HCT116 (cell line): ENCODE results near the gene ZFPL1. TPM values are rescaled to one million over a fixed set of nuclear protein-coding genes. Genes with fewer than 3 reads are reported as not detected.

Experiments used
- ATAC-seq: fragments of 200-7000 bp; cut with Tn5 transposase; 2 replicates; pipeline ENCODE4 v1.9.1; 2020; ENCODE audit warnings: mild to moderate bottlenecking, moderate library complexity
- BruUV-seq: library from RNA; stranded (reverse); fragments of 400-500 nt; replicated peaks from 2 replicates; lab custom pipeline; 2021; lab: Mats Ljungman, UMichigan
- CTCF ChIA-PET: fragments of 300-600 bp; sonication (Branson Sonifier 250); formaldehyde crosslinking; loops from one replicate; lab custom pipeline; 2021; ENCODE audit warnings: antibody characterized with exemption; lab: Charles Lee
- POLR2A ChIA-PET: fragments of 300-600, 350-600 bp; sonication (Branson Sonifier 250); formaldehyde crosslinking; loops from one replicate; lab custom pipeline; 2021; ENCODE audit warnings: antibody characterized with exemption; lab: Charles Lee
- RAD21 ChIA-PET, 2 experiments: fragments of 300-600 bp; sonication (Branson Sonifier 250); formaldehyde crosslinking; loops; one replicate each; lab custom pipeline; 2023; ENCODE audit warnings: low total read pairs in 2 of 2; ENCODE audit not compliant: uncharacterized antibody in 2 of 2, unreplicated experiment in 2 of 2, low non-redundant PET in 1 of 2; lab: Charles Lee
- DNase-seq: peaks from one replicate; pipeline ENCODE4 v3.0.0-alpha.2; 2010; ENCODE audit warnings: low read depth, low spot score
- H2AFZ ChIP-seq: fragments of 200-600 bp; shearing (Covaris generic), sonication (generic); 2 replicates; pipeline ENCODE4 v1.6.1; 2017; ENCODE audit warnings: low read depth, mixed run types, mixed read lengths, antibody characterized with exemption, low read length; ENCODE audit not compliant: poor library complexity, severe bottlenecking
- H3K27ac ChIP-seq: 2 replicates; pipeline ENCODE4 v1.5.1; 2012; ENCODE audit warnings: low read depth, low read length
- H3K27me3 ChIP-seq: fragments of 200-600 bp; sonication (generic); 2 replicates; pipeline ENCODE4 v1.6.1; 2016; ENCODE audit warnings: mixed run types, low read length, mixed read lengths; ENCODE audit not compliant: insufficient read depth
- H3K36me3 ChIP-seq, 2 experiments: fragments of 200-500 bp in 1 of 2; fragments of 200-600 bp in 1 of 2; sonication (Bioruptor generic) in 1 of 2; sonication (generic) in 1 of 2; 2 replicates each; pipeline versions ENCODE4 v1.5.1 to v1.6.1; 2014 to 2016; ENCODE audit warnings: low read length in 2 of 2, inconsistent platforms in 1 of 2, mixed read lengths in 1 of 2, mixed run types in 1 of 2; ENCODE audit not compliant: insufficient read depth in 2 of 2, control insufficient read depth in 1 of 2
- H3K4me1 ChIP-seq, 2 experiments: fragments of 200-600 bp in 1 of 2; sonication (generic) in 1 of 2; 2 replicates each; pipeline versions ENCODE4 v1.5.1 to v1.6.1; 2012 to 2017; ENCODE audit warnings: low read length in 2 of 2, inconsistent platforms in 1 of 2, mild to moderate bottlenecking in 1 of 2, mixed read lengths in 1 of 2, mixed run types in 1 of 2, moderate library complexity in 1 of 2; ENCODE audit not compliant: insufficient read depth in 2 of 2, control insufficient read depth in 1 of 2
- H3K4me2 ChIP-seq: fragments of 200-600 bp; sonication (generic); 2 replicates; pipeline ENCODE4 v1.6.1; 2017; ENCODE audit warnings: mixed run types, low read length, mixed read lengths
- H3K4me3 ChIP-seq, 2 experiments: fragments of 200-600 bp in 1 of 2; sonication (generic) in 1 of 2; replicated peaks in 1 of 2; 2 replicates each; pipeline ENCODE4 v1.5.1; 2011 to 2016; ENCODE audit warnings: low read length in 2 of 2, control low read depth in 1 of 2, low read depth in 1 of 2, mild to moderate bottlenecking in 1 of 2, mixed read lengths in 1 of 2, mixed run types in 1 of 2
- H3K79me2 ChIP-seq: fragments of 200-600 bp; sonication (generic); 2 replicates; pipeline ENCODE4 v1.6.1; 2017; ENCODE audit warnings: mild to moderate bottlenecking, mixed run types, low read length, moderate library complexity, mixed read lengths; ENCODE audit not compliant: insufficient read depth
- H3K9ac ChIP-seq: fragments of 200-600 bp; sonication (generic); 2 replicates; pipeline ENCODE4 v1.6.1; 2016; ENCODE audit warnings: low read length, mixed read lengths
- H3K9me2 ChIP-seq: fragments of 200-600 bp; sonication (generic), shearing (Covaris generic); 2 replicates; pipeline ENCODE4 v1.6.1; 2017; ENCODE audit warnings: mixed run types, mild to moderate bottlenecking, moderate library complexity; ENCODE audit not compliant: insufficient read depth
- H3K9me3 ChIP-seq, 2 experiments: fragments of 200-500 bp in 1 of 2; fragments of 200-600 bp in 1 of 2; sonication (Bioruptor generic) in 1 of 2; sonication (generic) in 1 of 2; 2 replicates each; pipeline ENCODE4 v1.6.1; 2014 to 2017; ENCODE audit warnings: low read length in 2 of 2, mixed read lengths in 2 of 2, inconsistent platforms in 1 of 2, low read depth in 1 of 2, mild to moderate bottlenecking in 1 of 2, mixed run types in 1 of 2, moderate library complexity in 1 of 2; ENCODE audit not compliant: control insufficient read depth in 1 of 2, insufficient read depth in 1 of 2
- H4K20me1 ChIP-seq: fragments of 200-600 bp; sonication (generic), shearing (Covaris generic); 2 replicates; pipeline ENCODE4 v1.6.1; 2017; ENCODE audit warnings: mixed run types, mild to moderate bottlenecking, moderate library complexity; ENCODE audit not compliant: insufficient read depth
- CEBPB ChIP-seq: IDR thresholded peaks from 2 replicates; pipeline ENCODE4 v1.6.1; 2012; ENCODE audit warnings: low read depth
- EGR1 ChIP-seq: IDR thresholded peaks from 2 replicates; pipeline ENCODE4 v1.6.1; 2012; ENCODE audit warnings: low read depth
- FOSL1 ChIP-seq: IDR thresholded peaks from 2 replicates; pipeline ENCODE4 v1.6.1; 2012; ENCODE audit warnings: low read depth
- JUND ChIP-seq: IDR thresholded peaks from 2 replicates; pipeline ENCODE4 v1.6.1; 2012
- POLR2A ChIP-seq: IDR thresholded peaks from 2 replicates; pipeline ENCODE4 v1.7.0; 2011; ENCODE audit warnings: borderline replicate concordance; ENCODE audit not compliant: insufficient read depth, insufficient read length; ENCODE audit errors: extremely low read depth
- SIN3A ChIP-seq: IDR thresholded peaks from 2 replicates; pipeline ENCODE4 v1.6.1; 2012; ENCODE audit warnings: low read depth
- TCF7L2 ChIP-seq: IDR thresholded peaks from 2 replicates; pipeline ENCODE4 v1.7.0; 2011; ENCODE audit warnings: borderline replicate concordance, inconsistent platforms; ENCODE audit not compliant: insufficient read depth, insufficient read length; ENCODE audit errors: extremely low read depth
- intact Hi-C: fragments of 100-400 bp; cut with micrococcal nuclease; formaldehyde crosslinking; loops from 2 replicates; pipeline ENCODE4 v1.10.0; 2022
- total RNA-seq: library from RNA; stranded (reverse); gene quantifications from one replicate; pipeline ENCODE4 v1.2.1, GENCODE V29; 2021; ENCODE audit not compliant: unreplicated experiment
- TF ChIP-seq, protein P1 (sequence below): IDR thresholded peaks from 2 replicates; pipeline ENCODE4 v1.6.1; 2012; ENCODE audit warnings: low read depth

The ZFPL1 gene
- total RNA-seq, 1 experiment from 2014 or later = 35.3 TPM

DNA sequence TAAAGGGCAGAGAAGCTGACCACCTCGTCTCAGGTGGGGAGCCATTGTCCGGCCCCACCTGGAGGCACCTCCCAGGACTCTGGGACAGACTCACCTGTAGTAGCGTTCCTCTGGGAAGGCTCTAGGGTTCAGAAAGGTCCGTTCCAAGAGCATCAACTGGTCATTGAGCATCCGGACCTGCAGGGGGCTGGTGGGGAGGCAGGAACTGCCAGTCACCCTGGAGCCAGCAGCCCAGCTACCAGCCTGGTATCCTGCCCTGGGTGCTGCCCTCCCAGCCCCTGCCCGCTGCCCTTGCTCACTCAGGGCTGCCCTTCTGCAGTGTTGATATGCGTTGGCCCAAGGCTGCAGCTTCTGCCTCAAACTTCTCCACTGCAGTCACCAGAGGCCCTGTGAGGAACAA, 38.3 kb upstream of the ZFPL1 start (continued):
- TF ChIP-seq, protein P1, sequence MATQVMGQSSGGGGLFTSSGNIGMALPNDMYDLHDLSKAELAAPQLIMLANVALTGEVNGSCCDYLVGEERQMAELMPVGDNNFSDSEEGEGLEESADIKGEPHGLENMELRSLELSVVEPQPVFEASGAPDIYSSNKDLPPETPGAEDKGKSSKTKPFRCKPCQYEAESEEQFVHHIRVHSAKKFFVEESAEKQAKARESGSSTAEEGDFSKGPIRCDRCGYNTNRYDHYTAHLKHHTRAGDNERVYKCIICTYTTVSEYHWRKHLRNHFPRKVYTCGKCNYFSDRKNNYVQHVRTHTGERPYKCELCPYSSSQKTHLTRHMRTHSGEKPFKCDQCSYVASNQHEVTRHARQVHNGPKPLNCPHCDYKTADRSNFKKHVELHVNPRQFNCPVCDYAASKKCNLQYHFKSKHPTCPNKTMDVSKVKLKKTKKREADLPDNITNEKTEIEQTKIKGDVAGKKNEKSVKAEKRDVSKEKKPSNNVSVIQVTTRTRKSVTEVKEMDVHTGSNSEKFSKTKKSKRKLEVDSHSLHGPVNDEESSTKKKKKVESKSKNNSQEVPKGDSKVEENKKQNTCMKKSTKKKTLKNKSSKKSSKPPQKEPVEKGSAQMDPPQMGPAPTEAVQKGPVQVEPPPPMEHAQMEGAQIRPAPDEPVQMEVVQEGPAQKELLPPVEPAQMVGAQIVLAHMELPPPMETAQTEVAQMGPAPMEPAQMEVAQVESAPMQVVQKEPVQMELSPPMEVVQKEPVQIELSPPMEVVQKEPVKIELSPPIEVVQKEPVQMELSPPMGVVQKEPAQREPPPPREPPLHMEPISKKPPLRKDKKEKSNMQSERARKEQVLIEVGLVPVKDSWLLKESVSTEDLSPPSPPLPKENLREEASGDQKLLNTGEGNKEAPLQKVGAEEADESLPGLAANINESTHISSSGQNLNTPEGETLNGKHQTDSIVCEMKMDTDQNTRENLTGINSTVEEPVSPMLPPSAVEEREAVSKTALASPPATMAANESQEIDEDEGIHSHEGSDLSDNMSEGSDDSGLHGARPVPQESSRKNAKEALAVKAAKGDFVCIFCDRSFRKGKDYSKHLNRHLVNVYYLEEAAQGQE = no peak
- no peak for TF ChIP-seq EGR1
- TF ChIP-seq TCF7L2 = no peak
- no peak for TF ChIP-seq POLR2A
- TF ChIP-seq JUND = no peak
- TF ChIP-seq FOSL1 = no peak
- no peak for TF ChIP-seq SIN3A

DNA sequence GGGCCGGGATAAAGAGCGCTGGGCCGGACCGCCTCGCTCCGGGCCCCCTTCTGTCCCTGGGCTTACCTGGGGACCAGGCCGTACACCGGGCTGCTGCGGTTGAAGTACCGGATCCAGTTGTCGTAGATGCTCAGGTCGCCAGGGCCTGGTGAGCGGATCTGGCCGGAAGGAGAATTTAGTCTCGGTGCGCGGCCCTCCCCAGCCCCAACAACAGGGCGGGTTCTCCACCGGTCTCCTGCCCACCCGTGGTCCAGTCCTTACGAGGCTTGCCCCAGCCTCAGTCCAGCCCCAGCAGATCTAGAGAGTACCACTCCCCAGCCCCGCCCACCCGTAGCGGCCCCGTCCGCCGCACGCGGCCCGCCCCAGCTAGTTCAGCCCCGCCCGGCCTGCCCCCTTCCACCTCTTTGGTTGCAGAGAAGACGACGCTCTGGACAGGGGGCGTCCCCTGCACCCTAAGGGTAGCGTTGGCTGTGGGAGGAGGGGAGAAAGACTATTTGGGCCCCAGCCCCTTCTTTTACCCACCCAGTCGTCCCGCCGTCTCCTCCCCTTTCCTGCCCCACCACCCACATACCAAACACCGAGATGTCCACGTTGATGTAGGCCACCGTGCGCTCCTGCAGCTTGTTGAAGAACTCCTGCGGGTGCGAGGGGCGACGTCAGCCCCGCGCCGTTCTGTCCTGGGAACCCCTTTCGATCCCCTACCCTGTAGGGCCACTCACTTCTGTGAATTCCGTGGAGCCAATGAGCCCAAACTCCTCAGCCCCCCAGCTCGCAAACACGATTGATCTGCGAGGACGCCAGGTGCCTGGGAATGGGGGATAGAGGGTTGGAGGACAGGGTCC, 36.2 kb upstream of the ZFPL1 start:
- Histone ChIP-seq H2AFZ (no peak overlapping the region), H3K4me3 (no peak overlapping the region), H4K20me1 (no peaks in the 10 kb centered on the region), H3K27me3 (no peaks in the 10 kb centered on the region), H3K9ac (no peak overlapping the region), H3K36me3 (peaks cover 2 to 8% of the 10 kb centered on the region in 2 experiments; a peak in 2 of 4 replicates), H3K4me1 (peaks cover 10 to 24% of the 10 kb centered on the region in 2 experiments), H3K9me2 (no peaks in the 10 kb centered on the region), H3K4me2 (no peak overlapping the region), H3K79me2 (peaks cover 12% of the 10 kb centered on the region), H3K9me3 (no peaks in the 10 kb centered on the region), H3K27ac (no peak overlapping the region)
- DNase-seq (no peak), ATAC-seq (no peak)
- ChIA-PET CTCF (no interaction called here), RAD21 (no interaction called here), POLR2A (no interaction called here)
- no peak for TF ChIP-seq CEBPB
- no peak for TF ChIP-seq TCF7L2
- no peak for TF ChIP-seq POLR2A
- intact Hi-C loops = no loop called here
- no TSS peak for BruUV-seq
